Urothelium cell line (cell line): ENCODE measurements around the gene GPR50.

ENCODE experiments used
- DNase-seq: peaks from one replicate; pipeline ENCODE4 v3.0.0; 2011; ENCODE audit warnings: low spot score, mixed read lengths
- FAIRE-seq: peaks from 2 replicates; lab custom pipeline; 2011; peaks lifted over from hg19 to GRCh38; lab: Jason Lieb, UNC

Gene GPR50

GRCh38 chrX:151225843-151226242 is 49.5 kb downstream of the GPR50 start:
- DNase-seq, result no peak
- no peak for FAIRE-seq

DNA sequence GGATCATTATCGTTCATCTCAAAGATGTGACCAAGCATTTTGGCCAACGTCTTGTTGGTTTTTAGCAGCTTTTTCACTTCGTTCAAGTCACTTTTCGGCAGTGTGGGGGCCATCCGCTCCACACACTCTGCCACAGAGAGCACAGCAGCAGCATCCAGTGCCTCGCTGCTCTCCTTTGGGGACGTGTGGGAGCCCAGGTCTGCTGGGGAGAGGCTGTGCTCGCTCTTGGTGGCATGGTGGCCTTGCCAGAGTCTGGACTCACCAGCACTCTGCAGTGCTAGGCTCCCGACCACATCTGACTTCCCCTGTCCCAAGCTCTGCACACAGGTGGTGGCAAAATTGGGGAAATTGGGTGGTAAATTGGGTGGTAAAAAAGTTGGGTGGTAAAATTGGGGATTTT is 50.6 kb downstream of the GPR50 start:
- DNase-seq (no peak), FAIRE-seq (no peak)

DNA sequence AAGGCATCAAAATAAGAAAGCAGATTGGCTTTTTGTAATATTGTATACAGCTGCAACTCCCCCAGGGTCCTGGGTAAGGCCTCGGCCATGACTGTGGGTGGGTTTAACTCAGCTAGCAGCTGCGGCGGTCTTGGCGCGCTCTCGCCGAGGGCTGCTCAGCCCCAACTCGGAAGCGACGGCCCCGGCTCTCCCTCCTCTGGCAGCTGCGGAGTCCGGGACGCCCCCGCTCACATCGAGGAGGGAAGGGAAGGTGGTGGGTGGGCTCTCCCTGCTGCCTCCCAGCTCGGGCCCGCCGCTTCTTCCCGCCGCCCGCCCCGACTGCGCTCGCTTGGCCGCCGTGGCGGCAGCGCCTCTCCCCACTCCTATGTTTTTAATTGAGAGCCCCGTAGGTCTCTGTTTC is 51.2 kb downstream of the GPR50 start:
- no peak for DNase-seq
- no peak for FAIRE-seq

- DNase-seq, result no peak
- no peak for FAIRE-seq
Observed at GRCh38 chrX:151228935-151229334, 52.6 kb downstream of the GPR50 start.
